NCI-H1417 (cell line): Measurements from ENCODE around the gene ZSCAN21.
A peak's percentile ranks its signal among the peaks of the same experiment; 100 is the strongest.

Experiments used
- DNase-seq, 3 experiments: peaks; one replicate each; lab custom pipeline; 2025; lab: John Stamatoyannopoulos, UW

ZSCAN21 gene

DNA sequence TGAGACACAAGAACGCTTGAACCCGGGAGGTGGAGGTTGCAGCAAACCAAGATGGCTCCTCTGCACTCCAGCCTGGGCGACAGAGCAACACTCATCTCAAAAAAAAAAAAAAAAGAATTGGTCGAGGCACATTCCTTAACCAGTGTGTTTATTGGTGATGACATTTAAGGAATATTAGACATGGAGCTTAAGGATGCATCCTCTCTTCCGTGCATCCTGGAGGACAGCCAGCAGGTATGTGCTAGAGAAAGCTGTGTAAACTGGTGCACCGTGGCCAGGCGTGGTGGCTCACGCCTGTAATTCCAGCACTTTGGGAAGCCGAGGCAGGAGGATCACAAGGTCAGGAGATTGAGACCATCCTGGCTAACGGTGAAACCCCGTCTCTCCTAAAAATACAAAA lies 22.4 kb upstream of the ZSCAN21 start:
- DNase-seq: no peak

DNA sequence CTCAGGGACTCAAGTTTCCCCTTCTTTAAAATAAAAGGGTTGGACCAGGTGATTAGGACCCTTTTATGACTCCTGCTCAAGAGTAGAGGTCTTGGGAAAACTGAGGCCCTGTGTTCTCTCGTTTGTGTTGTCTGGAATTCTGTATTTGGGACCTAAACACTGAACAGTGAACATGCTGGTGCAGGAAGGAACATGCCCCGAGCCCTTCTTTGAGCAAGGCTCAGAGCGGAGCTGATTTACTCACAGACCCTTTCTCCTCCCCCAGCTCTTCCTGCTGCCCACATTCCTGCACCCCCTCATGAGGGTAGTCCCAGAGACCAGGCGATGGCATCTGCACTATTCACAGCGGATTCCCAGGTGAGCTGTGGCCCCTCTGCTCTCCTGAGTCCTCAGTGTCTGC lies 20.0 kb upstream of the ZSCAN21 start:
- DNase-seq: no peak

DNA sequence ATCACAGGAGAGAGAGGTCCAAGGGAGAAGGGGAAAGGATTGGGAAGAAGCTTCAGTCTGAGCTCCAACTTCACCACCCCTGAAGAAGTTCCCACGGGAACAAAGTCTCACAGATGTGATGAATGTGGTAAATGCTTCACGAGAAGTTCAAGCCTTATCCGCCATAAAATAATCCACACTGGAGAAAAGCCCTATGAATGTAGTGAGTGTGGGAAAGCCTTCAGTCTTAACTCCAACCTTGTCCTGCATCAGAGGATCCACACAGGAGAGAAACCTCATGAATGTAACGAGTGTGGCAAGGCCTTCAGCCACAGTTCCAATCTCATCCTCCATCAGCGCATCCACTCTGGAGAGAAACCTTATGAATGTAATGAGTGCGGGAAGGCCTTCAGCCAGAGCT lies 16.0 kb upstream of the ZSCAN21 start:
- no peak for DNase-seq

DNA sequence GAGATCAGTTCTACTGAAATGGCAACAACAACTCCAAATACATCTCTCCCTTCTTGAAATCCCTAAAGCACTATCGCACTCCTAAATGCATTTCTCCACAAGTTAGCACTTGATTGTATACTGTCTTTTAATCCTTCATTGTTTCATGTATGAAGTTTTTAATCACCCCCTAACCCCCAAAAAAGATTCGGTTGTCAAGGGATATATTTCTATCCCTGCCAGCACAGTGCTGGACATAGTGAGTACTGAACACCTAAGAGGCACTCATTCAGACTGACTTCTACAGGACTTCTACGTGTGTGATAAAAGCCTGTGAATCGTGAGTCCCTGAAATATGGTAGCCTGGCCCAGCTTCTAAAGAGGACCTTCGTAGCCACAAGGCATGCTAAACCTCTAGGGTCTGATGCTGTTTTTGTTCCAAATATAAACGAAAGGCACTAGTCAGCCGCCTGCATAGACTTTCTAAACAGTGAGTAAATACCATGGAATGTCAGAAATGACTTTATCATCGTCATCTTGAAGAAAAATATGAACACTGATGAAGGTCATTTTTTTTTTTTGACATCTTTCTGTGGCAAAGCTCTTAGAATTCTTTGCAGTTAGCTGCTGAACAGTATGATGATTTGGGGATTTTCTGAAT lies 14.6 kb upstream of the ZSCAN21 start:
- no peak for DNase-seq

DNA sequence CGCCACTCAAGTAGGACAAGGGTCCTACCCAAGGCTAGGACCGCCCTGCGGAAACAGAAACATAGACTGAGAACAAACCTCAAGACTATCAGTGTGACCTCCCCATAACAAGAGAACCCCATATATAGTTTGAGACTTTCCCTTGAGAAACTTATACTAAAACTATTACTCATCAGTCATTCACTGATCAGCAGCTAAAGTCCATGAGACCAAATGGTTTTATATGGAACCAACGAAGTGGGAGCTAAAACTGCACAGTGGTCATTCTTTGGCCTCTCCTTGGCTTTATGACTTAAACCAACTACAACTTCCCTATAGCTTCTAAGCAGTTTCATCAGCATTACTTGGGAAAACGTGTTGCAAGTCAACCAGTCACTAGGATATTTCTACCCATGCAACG lies 13.7 kb upstream of the ZSCAN21 start:
- no peak for DNase-seq

DNA sequence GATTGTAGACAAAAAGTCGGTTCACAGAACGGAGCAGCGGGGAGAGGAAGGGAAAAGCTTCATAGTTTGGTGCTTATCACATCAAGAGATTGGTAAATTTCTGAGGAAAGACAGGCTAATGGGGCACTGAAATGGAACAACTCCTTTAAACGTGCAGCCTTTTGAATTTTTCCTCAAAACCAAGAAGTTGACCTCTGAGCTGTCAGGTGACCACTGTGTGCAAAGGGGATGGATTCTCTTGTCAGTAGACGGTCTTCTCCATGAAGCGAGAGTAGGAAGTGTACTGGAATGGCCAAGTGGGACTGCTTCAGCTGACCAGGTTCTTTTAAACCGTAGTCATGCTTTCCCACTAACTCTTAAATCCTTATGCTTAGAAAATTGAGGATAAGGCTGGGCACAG lies 11.2 kb upstream of the ZSCAN21 start:
- DNase-seq: no peak

DNA sequence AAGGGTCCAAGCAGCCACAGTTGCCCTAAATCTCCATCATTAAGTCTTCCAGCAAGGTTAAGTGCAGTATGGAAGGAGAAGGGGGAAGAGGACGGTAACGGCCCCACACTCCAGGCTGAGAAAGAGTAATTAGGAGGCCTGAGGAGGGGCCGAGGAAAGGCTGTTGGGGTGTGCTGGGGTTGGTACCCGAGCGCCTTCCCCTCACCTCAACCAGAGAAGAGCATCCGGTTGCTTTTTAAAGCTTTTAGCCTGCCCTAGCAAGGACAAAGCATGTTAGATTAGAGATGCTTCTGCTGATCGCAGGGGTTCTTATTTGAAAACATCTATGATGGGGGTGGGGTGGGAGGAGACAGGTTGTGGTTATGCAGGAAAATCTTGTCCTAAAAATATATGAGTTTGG lies 9.0 kb upstream of the ZSCAN21 start:
- DNase-seq: no peak

DNA sequence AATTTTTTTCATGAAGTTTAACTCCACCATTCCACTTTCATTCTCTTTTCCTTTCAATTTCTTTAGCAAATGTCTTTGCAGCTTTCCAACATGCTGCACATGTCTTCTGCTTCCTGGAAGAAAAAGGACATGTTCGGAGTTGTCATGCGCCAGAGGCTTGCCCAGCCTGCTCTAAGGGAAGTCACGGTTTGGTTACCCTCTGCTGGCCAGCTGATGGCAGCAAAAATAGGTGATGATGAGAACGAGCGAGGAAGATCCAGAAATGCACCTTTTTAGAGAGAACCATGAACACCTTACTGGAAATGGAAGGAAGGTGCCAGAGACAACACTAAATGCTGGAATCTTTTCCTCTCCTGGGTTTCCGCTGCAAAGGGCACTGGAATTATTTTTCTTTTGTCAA lies 4.9 kb upstream of the ZSCAN21 start:
- DNase-seq: no peak

DNA sequence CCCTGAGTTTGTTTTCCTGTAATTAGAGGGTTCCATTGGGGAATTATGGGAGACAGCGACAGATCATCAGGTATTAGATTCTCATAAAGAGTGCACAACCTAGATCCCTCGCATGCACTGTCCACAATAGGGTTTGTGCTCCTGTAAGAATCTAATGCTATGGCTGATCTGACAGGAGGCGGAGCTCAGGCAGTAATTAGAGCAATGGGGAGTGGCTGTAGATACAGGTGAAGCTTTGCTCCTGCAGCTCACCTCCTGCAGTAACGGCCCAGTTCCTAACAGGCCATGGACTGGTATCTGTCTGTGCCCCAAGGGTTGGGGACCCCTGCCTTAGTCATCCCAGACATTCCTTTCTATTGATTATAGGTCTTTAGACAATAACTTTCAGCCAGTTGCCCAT lies 894 bp upstream of the ZSCAN21 start:
- no peak for DNase-seq

DNA sequence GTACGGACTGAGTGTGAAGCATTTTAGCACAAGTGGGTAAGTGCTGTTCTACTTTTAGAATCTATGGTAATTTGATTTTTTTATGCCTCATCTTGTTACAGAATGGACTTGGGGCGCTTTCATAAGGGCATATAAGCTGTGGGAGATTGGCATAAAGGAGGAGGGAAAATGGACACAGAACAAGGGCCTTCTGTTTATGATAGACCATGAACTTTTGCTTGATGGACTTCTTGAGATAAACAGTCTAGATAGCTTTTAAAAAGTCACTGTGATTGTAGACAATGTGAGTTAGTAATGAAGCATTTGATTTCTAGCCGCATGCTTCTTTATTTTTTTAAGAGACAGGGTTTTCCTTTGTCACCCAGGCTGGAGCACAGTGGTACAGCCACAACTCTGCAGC lies 2.0 kb downstream of the ZSCAN21 start:
- no peak for DNase-seq

DNA sequence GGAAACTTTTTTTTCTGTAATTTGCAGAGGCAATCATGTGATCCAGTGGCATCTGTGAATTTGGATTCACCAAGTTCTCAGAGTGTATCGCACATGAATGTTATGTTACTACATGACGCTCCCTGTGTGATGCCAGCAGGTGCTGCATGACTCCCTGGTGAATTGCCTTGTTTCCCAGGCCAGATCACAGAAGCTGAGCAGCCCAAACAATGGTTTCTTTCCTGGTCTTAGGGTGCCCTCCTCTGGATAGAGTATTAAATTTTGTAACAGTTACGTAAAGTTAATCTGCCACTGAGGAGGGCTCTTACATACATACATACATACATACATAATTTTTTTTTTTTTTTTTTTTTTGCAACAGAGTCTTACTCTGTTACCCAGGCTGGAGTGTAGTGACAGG lies 3.6 kb downstream of the ZSCAN21 start:
- DNase-seq: peak; percentile 33 to 95 (median 76)

DNA sequence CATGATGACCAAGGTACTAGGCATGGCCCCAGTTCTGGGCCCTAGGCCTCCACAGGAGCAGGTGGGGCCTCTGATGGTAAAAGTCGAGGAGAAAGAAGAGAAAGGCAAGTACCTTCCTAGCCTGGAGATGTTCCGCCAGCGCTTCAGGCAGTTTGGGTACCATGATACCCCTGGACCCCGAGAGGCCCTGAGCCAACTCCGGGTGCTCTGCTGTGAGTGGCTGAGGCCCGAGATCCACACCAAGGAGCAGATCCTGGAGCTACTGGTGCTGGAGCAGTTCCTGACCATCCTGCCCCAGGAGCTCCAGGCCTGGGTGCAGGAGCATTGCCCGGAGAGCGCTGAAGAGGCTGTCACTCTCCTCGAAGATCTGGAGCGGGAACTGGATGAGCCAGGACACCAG lies 7.4 kb downstream of the ZSCAN21 start:
- no peak for DNase-seq

DNA sequence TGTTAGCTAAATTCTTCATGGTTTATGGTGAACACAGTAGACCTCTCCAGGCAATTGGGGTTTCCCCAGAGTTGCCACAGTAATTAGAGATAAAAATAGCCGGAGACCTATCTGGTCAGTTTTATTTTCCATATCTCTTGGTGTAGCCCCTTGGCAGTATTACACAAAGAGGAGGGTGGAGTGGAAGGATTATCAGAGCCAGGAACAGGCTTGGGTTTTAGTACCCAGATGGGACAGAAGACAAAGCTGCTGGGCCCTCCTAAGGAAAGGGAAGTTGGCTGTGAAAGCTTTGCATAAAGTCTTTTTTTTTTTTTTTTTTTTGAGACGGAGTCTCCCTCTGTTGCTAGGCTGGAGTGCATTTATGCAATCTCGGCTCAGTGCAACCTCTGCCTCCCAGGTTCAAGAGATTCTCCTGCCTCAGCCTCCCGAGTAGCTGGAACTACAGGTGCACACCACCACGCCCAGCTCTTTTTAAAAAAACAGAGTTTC lies 9.7 kb downstream of the ZSCAN21 start:
- DNase-seq: no peak

DNA sequence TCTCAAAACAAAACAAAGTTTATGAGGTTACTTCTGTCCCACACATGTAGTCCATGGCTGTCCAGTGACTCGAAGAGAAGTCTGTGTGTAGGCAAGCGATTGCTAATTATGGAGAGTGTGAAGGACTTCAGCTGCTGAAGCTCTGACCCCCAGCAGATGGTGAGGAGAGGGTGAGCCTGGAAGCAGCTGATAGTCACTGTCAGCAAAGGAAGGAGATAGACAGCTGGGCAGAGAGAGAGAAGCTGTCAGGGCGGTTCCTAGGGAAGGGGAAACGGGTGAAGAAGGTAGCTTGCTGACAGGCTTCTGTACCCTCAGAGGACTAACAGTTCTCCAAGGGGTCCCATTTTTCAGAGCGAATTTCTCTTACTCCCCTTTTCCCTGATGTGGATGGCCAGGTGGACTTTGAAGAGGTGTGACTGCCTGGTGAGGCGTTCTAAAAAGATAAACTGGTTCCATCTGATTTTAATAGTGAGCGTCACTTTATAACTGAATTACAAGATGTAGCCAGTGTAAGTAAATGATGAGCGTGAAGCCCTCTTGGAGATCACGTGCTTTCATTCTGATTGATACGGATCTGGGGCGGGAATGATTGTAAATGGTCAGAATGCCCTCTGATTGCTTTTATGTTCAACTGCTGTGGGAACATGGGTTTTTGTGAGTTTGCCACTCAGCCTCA lies 12.1 kb downstream of the ZSCAN21 start:
- no peak for DNase-seq

DNA sequence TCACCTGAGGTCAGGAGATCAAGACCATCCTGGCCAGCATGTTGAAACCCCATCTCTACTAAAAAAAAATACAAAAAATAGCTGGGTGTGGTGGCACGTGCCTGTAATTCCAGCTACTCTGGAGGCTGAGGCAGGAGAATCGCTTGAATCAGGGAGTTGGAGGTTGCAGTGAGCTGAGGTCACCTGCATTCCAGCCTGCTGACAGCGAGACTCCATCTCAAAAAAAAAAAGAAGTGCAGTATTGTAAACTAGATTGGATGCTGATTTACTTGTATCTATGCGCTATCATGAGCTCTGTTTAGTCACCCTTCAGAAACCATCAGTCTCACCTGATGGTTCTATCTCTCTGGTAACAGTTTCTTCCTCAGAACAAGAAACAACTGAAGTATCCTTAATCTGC lies 13.8 kb downstream of the ZSCAN21 start:
- no peak for DNase-seq

DNA sequence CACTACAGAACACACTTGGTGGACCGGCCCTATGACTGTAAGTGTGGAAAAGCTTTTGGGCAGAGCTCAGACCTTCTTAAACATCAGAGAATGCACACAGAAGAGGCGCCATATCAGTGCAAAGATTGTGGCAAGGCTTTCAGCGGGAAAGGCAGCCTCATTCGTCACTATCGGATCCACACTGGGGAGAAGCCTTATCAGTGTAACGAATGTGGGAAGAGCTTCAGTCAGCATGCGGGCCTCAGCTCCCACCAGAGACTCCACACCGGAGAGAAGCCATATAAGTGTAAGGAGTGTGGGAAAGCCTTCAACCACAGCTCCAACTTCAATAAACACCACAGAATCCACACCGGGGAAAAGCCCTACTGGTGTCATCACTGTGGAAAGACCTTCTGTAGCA lies 14.6 kb downstream of the ZSCAN21 start:
- DNase-seq: no peak

DNA sequence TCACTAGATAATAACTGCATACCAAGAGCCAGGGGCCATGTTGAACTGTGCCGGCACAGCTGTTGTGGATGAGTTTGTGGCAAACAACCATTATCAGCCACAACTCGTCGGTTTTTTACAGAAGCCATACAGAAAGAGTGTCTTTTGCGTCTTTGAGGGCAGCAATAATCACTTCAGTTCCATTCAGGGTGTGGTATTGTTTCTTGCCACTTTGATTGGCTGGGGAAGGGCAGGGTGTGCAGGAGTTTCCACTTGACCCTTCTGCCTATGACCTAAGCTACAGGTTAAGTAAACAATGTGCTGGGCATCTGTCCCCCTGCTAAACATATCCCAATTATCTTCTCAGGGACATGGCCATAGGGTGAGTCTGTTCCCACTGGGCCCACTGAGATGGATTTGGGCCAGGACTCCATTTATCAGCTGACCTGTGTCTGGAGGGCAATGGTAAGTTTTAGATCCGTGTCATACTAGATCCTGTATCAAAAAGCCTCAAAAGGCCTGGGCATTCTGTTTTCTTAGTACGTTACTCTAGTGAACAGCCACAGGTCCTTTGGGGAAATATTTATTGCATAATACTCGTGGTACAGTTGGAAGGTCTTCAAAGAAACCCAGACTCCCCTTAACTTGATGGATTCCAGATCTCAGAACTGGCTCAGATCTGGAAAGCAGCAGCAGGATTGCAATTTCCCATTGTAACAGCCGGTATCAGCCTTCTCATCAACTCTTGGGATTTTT lies 16.0 kb downstream of the ZSCAN21 start:
- peak in 1 of 3 experiments; percentile 17 for DNase-seq

DNA sequence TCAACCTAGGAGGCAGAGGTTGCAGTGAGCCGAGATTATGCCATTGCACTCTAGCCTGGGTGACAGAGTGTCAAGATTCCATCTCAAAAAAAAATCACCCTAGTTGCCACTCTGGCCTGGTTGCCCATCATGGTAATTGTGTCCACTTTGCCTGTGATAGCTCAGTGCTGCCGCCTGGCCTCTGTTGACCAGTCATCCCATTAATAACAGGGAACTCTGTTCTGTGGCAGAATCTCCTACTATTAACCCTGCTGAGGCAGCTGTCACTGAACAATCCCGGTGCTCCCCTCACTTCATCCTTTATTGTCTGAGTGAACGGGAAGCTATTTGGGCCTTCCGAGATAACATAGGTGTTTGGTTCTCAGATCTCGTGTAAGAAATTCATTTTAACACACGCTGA lies 17.4 kb downstream of the ZSCAN21 start:
- no peak for DNase-seq

DNA sequence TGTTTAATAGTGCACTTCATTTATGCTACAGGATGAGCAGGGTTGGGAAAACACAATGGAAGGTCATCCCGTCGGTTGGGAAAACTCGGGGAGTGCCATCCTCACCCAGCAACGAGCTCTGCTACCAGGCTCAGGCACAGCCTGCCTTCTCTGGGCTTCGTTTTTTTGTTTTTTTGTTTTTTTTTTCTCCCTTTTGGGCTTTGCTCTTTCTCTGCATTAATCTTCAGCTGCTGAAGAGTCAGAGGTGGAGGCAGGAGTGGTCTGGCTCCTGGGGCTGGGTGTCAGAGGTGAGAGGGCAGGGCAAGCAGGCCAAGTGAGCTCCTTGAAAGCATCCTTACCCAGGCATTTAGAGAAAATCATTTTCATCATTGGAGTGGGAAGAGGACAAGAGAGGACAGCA lies 20.4 kb downstream of the ZSCAN21 start:
- no peak for DNase-seq

DNA sequence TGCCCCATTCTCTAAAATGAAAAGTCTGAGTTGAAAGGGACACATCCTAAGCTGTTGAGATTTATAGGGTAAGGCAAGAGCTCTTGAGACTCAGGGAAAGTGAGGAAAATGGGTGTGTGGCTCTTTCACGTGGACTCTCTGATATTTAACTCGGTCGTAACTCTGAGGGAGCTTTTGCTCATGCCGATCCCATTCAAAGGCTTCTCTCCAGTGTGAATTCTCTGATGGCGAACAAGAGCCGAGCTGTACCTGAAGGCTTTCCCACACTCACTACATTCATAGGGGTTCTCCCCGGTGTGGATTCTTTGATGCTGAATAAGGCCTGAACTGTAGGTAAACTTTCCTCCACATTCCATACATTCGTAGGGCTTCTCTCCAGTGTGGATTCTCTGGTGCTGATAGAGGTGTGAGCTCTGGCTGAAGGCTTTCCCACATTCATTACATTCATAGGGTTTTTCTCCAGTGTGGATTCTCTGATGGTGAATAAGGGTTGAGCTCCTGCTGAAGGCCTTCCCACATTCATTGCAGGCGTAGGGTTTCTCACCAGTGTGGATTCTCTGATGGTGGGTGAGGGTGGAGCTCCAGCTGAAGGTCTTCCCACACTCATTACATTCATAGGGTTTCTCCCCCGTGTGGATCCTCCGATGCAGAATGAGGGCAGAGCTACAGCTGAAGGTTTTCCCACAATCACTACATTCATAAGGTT lies 21.6 kb downstream of the ZSCAN21 start:
- peak in 2 of 3 experiments; percentile 11 to 52 for DNase-seq

DNA sequence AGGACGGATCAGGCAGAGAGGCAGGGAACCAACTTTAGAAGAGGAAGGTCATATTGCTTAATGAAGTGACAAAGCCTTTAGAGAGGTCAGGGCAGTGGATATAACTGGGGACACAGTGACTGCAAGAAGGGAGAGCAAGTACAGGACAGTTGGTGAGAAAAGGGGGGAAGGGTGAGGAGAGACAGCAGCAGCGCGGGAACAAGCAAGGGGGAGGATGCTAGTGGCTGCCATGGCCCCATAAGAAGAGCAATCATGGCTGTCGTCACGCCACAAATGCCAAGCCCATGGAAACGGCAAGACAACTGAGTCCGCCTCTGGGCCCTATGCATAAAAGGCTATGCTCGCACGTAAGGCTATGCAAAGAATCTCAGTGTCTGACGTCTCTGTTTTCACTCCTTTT lies 22.9 kb downstream of the ZSCAN21 start:
- no peak for DNase-seq

DNA sequence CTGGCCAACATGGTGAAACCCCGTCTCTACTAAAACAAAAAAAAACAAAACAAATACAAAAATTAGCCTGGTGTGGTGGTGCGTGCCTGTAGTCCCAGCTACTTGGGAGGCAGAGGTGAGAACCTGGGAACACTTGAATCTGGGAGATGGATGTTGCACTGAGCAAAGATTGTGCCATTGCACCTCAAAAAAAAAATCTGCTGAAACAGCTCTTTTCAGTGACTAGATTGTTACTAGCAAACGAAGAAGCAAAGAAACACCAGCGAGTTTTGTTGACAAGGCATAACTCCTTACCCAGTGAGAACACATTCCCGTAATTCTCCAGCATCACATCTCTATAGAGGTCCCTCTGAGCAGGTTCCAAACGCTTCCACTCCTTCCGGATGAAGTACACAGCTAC lies 25.3 kb downstream of the ZSCAN21 start:
- DNase-seq: no peak

DNA sequence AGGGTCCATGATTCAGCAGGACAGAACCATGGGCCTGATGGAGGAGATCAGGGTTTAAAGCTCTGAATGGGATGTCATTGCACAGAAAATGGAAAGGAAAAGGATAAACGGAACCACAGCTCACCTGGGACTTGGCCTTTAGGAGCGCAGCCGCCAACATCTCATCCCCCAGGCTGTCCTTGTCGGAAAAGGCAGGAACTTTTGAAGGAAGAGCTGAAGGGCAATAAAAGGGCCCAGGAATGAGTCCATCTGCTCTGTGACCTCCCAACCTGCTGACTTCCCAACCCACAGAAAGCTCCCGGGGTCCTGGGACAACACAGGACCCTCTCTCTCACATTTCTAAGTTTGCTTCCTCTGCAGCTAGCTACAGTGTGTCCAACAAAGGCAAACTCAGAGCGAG lies 25.8 kb downstream of the ZSCAN21 start:
- DNase-seq: no peak
